Measurements from ENCODE around the gene LMAN1L.

LMAN1L gene

GRCh38 chr15:74812533-74812932 lies at the start of gene LMAN1L:
LMAN1L (plus strand) TSS chr15:74812835; CDS start chr15:74812855, 20 bp downstream.
- DNase-seq (ENCODE audit: low spot score), result no peak

- DNase-seq (ENCODE audit: low spot score), result no peak
Observed at GRCh38 chr15:74763416-74763815, 49.2 kb upstream of the LMAN1L start.

- DNase-seq (ENCODE audit: low spot score), result no peak
Observed at GRCh38 chr15:74767167-74768098, 45.2 kb upstream of the LMAN1L start.

GRCh38 chr15:74768099-74768770 lies 44.4 kb upstream of the LMAN1L start:
- DNase-seq (ENCODE audit: low spot score), result no peak

- peak; percentile 49 for DNase-seq (ENCODE audit: low spot score)
Observed at GRCh38 chr15:74768771-74769342, 43.8 kb upstream of the LMAN1L start.

GRCh38 chr15:74769463-74770025 lies 43.1 kb upstream of the LMAN1L start:
- no peak for DNase-seq (ENCODE audit: low spot score)

- no peak for DNase-seq (ENCODE audit: low spot score)
Observed at GRCh38 chr15:74770211-74770903, 42.3 kb upstream of the LMAN1L start.

GRCh38 chr15:74773329-74773728 lies 39.3 kb upstream of the LMAN1L start:
- no peak for DNase-seq (ENCODE audit: low spot score)

- DNase-seq (ENCODE audit: low spot score), result no peak
Observed at GRCh38 chr15:74773731-74774252, 38.8 kb upstream of the LMAN1L start.

GRCh38 chr15:74775132-74775562 lies 37.5 kb upstream of the LMAN1L start:
- no peak for DNase-seq (ENCODE audit: low spot score)

GRCh38 chr15:74775894-74776293 lies 36.7 kb upstream of the LMAN1L start:
- no peak for DNase-seq (ENCODE audit: low spot score)

- no peak for DNase-seq (ENCODE audit: low spot score)
Observed at GRCh38 chr15:74776821-74777768, 35.5 kb upstream of the LMAN1L start.

GRCh38 chr15:74777769-74778598 lies 34.7 kb upstream of the LMAN1L start:
- no peak for DNase-seq (ENCODE audit: low spot score)

- DNase-seq (ENCODE audit: low spot score), result no peak
Observed at GRCh38 chr15:74778599-74778970, 34.0 kb upstream of the LMAN1L start.

GRCh38 chr15:74779162-74779648 lies 33.4 kb upstream of the LMAN1L start:
- DNase-seq (ENCODE audit: low spot score), result no peak

- DNase-seq (ENCODE audit: low spot score), result no peak
Observed at GRCh38 chr15:74780523-74781430, 31.9 kb upstream of the LMAN1L start.

- peak; percentile 65 for DNase-seq (ENCODE audit: low spot score)
Observed at GRCh38 chr15:74781431-74782258, 31.0 kb upstream of the LMAN1L start, which contains the start of gene CSK. CSK (plus strand) TSS chr15:74782080; CDS start chr15:74798298, 16,218 bp downstream.
